Measurements from ENCODE around the gene EXOSC2.
"Not testable (repeated sequence)": the region's sequence is repeated elsewhere in the genome, so short reads cannot be mapped to it uniquely, and the experiment has no call there.

The EXOSC2 gene

GRCh38 chr9:130677252-130677651 lies 16.3 kb upstream of the EXOSC2 start:
- Mint-ChIP-seq H3K36me3 (ENCODE audit: low read depth) (no peaks in the 10 kb centered on the region), H3K9me3 (no peaks in the 10 kb centered on the region), H3K27me3 (peaks cover 56% of the 10 kb centered on the region), H3K4me3 (no peak overlapping the region), H3K27ac (no peak overlapping the region), H3K4me1 (ENCODE audit: low read depth) (peaks cover 5% of the 10 kb centered on the region)
- intact Hi-C loops (cut with micrococcal nuclease) = no loop called here

- Mint-ChIP-seq H3K9me3 (no peaks in the 10 kb centered on the region), H3K27ac (no peak overlapping the region), H3K4me1 (ENCODE audit: low read depth) (peaks cover 9% of the 10 kb centered on the region), H3K4me3 (peak overlapping the region; percentile 78), H3K36me3 (ENCODE audit: low read depth) (no peaks in the 10 kb centered on the region), H3K27me3 (peaks cover 63% of the 10 kb centered on the region)
- intact Hi-C loops (cut with micrococcal nuclease) = no loop called here
Measured at GRCh38 chr9:130680836-130681768, 12.5 kb upstream of the EXOSC2 start.

GRCh38 chr9:130681769-130682420 lies 11.7 kb upstream of the EXOSC2 start:
- H3K27ac Mint-ChIP-seq = no peak overlapping the region
- H3K4me3 Mint-ChIP-seq = peak overlapping the region; percentile 78
- peaks cover 60% of the 10 kb centered on the region for H3K27me3 Mint-ChIP-seq
- no peaks in the 10 kb centered on the region for H3K9me3 Mint-ChIP-seq
- no peaks in the 10 kb centered on the region for H3K36me3 Mint-ChIP-seq (ENCODE audit: low read depth)
- H3K4me1 Mint-ChIP-seq (ENCODE audit: low read depth) = peaks cover 9% of the 10 kb centered on the region
- intact Hi-C loops (cut with micrococcal nuclease) = loop anchor here (1.0 kb wide), 1 partner anchor 221 kb away; no protein-coding TSS in a partner anchor

- no peak overlapping the region for H3K27ac Mint-ChIP-seq
- H3K4me1 Mint-ChIP-seq (ENCODE audit: low read depth) = peaks cover 9% of the 10 kb centered on the region
- intact Hi-C loops (cut with micrococcal nuclease) = loop anchor here (1.0 kb wide), 1 partner anchor 221 kb away; no protein-coding TSS in a partner anchor
- peaks cover 56% of the 10 kb centered on the region for H3K27me3 Mint-ChIP-seq
- H3K9me3 Mint-ChIP-seq = no peaks in the 10 kb centered on the region
- no peaks in the 10 kb centered on the region for H3K36me3 Mint-ChIP-seq (ENCODE audit: low read depth)
- H3K4me3 Mint-ChIP-seq = peak overlapping the region; percentile 78
Measured at GRCh38 chr9:130682421-130683121, 11.0 kb upstream of the EXOSC2 start.

GRCh38 chr9:130685104-130685503 lies 8.5 kb upstream of the EXOSC2 start:
- Mint-ChIP-seq H3K27me3 (peaks cover 44% of the 10 kb centered on the region), H3K4me1 (ENCODE audit: low read depth) (peaks cover 9% of the 10 kb centered on the region), H3K9me3 (no peaks in the 10 kb centered on the region), H3K36me3 (ENCODE audit: low read depth) (no peaks in the 10 kb centered on the region), H3K4me3 (no peak overlapping the region), H3K27ac (no peak overlapping the region)
- intact Hi-C loops (cut with micrococcal nuclease) = no loop called here

- peaks cover 41% of the 10 kb centered on the region for H3K27me3 Mint-ChIP-seq
- H3K4me3 Mint-ChIP-seq; intact Hi-C loops (cut with micrococcal nuclease); H3K27ac Mint-ChIP-seq; H3K4me1 Mint-ChIP-seq (ENCODE audit: low read depth); H3K9me3 Mint-ChIP-seq; H3K36me3 Mint-ChIP-seq (ENCODE audit: low read depth): not testable (repeated sequence)
Measured at GRCh38 chr9:130685945-130686344, 7.6 kb upstream of the EXOSC2 start.

GRCh38 chr9:130687615-130688014 lies 6.0 kb upstream of the EXOSC2 start:
- H3K4me1 Mint-ChIP-seq (ENCODE audit: low read depth) = peaks cover under 1% of the 10 kb centered on the region

GRCh38 chr9:130688072-130688471 lies 5.5 kb upstream of the EXOSC2 start:
- H3K9me3 Mint-ChIP-seq = no peaks in the 10 kb centered on the region
- H3K27ac Mint-ChIP-seq = no peak overlapping the region
- H3K4me1 Mint-ChIP-seq (ENCODE audit: low read depth) = peaks cover 2% of the 10 kb centered on the region
- no peak overlapping the region for H3K4me3 Mint-ChIP-seq
- H3K36me3 Mint-ChIP-seq (ENCODE audit: low read depth) = no peaks in the 10 kb centered on the region
- peaks cover 33% of the 10 kb centered on the region for H3K27me3 Mint-ChIP-seq
- intact Hi-C loops (cut with micrococcal nuclease) = no loop called here

More at GRCh38 chr9:130687615-130688014, 6.0 kb upstream of the EXOSC2 start:
- H3K4me3 Mint-ChIP-seq = no peak overlapping the region
- H3K36me3 Mint-ChIP-seq (ENCODE audit: low read depth) = no peaks in the 10 kb centered on the region
- H3K9me3 Mint-ChIP-seq = no peaks in the 10 kb centered on the region
- H3K27me3 Mint-ChIP-seq = peaks cover 34% of the 10 kb centered on the region
- no peak overlapping the region for H3K27ac Mint-ChIP-seq
- intact Hi-C loops (cut with micrococcal nuclease) = no loop called here

GRCh38 chr9:130689572-130689936 lies 4.0 kb upstream of the EXOSC2 start:
- no peak overlapping the region for H3K4me3 Mint-ChIP-seq
- peaks cover 5% of the 10 kb centered on the region for H3K4me1 Mint-ChIP-seq (ENCODE audit: low read depth)
- peaks cover 8% of the 10 kb centered on the region for H3K36me3 Mint-ChIP-seq (ENCODE audit: low read depth)
- intact Hi-C loops (cut with micrococcal nuclease) = no loop called here
- no peak overlapping the region for H3K27ac Mint-ChIP-seq
- H3K27me3 Mint-ChIP-seq = peaks cover 27% of the 10 kb centered on the region
- no peaks in the 10 kb centered on the region for H3K9me3 Mint-ChIP-seq

GRCh38 chr9:130689937-130690700 lies 3.5 kb upstream of the EXOSC2 start:
- Mint-ChIP-seq H3K4me1 (ENCODE audit: low read depth) (peaks cover 9% of the 10 kb centered on the region), H3K36me3 (ENCODE audit: low read depth) (peaks cover 11% of the 10 kb centered on the region), H3K27ac (no peak overlapping the region), H3K27me3 (peaks cover 26% of the 10 kb centered on the region), H3K4me3 (no peak overlapping the region), H3K9me3 (no peaks in the 10 kb centered on the region)
- intact Hi-C loops (cut with micrococcal nuclease) = no loop called here

- no peak overlapping the region for H3K27ac Mint-ChIP-seq
- peaks cover 33% of the 10 kb centered on the region for H3K36me3 Mint-ChIP-seq (ENCODE audit: low read depth)
Measured at GRCh38 chr9:130692321-130692720, 1.3 kb upstream of the EXOSC2 start.

GRCh38 chr9:130693101-130693425 lies 517 bp upstream of the EXOSC2 start:
- Mint-ChIP-seq H3K9me3 (no peaks in the 10 kb centered on the region), H3K36me3 (ENCODE audit: low read depth) (peaks cover 41% of the 10 kb centered on the region), H3K27ac (peak overlapping the region; percentile 81), H3K4me3 (peak overlapping the region; percentile 93), H3K27me3 (peaks cover 15% of the 10 kb centered on the region), H3K4me1 (ENCODE audit: low read depth) (peaks cover 23% of the 10 kb centered on the region)
- intact Hi-C loops (cut with micrococcal nuclease) = loop anchor here (1.0 kb wide), 1 partner anchor 19 kb away; no protein-coding TSS in a partner anchor

More at GRCh38 chr9:130692321-130692720, 1.3 kb upstream of the EXOSC2 start:
- H3K9me3 Mint-ChIP-seq = no peaks in the 10 kb centered on the region
- peaks cover 22% of the 10 kb centered on the region for H3K27me3 Mint-ChIP-seq
- intact Hi-C loops (cut with micrococcal nuclease) = no loop called here
- H3K4me1 Mint-ChIP-seq (ENCODE audit: low read depth) = peaks cover 23% of the 10 kb centered on the region
- H3K4me3 Mint-ChIP-seq = no peak overlapping the region

GRCh38 chr9:130694205-130694604 lies 625 bp downstream of the EXOSC2 start:
- Mint-ChIP-seq H3K36me3 (ENCODE audit: low read depth) (peaks cover 51% of the 10 kb centered on the region), H3K4me3 (peak overlapping the region; percentile 93), H3K4me1 (ENCODE audit: low read depth) (peaks cover 30% of the 10 kb centered on the region), H3K27me3 (peaks cover 14% of the 10 kb centered on the region), H3K27ac (peak overlapping the region; percentile 81), H3K9me3 (no peaks in the 10 kb centered on the region)
- intact Hi-C loops (cut with micrococcal nuclease) = no loop called here

Measured in dendritic cell treated with granulocyte-macrophage colony-stimulating factor and Interleukin-4, amounts not matched to agents 40 ng/mL and 50 ng/mL, for 4 days (primary cell).